ENCODE measurements around the gene APOL2. TPM values are rescaled to one million over a fixed set of nuclear protein-coding genes. Genes with fewer than 3 reads are reported as not detected.
"Not testable (repeated sequence)": the region's sequence is repeated elsewhere in the genome, so short reads cannot be mapped to it uniquely, and the experiment has no call there.

Gene APOL2
- total and polyA plus RNA-seq, 4 donors: 29.5 to 46.3 (median 35.3) TPM

DNA sequence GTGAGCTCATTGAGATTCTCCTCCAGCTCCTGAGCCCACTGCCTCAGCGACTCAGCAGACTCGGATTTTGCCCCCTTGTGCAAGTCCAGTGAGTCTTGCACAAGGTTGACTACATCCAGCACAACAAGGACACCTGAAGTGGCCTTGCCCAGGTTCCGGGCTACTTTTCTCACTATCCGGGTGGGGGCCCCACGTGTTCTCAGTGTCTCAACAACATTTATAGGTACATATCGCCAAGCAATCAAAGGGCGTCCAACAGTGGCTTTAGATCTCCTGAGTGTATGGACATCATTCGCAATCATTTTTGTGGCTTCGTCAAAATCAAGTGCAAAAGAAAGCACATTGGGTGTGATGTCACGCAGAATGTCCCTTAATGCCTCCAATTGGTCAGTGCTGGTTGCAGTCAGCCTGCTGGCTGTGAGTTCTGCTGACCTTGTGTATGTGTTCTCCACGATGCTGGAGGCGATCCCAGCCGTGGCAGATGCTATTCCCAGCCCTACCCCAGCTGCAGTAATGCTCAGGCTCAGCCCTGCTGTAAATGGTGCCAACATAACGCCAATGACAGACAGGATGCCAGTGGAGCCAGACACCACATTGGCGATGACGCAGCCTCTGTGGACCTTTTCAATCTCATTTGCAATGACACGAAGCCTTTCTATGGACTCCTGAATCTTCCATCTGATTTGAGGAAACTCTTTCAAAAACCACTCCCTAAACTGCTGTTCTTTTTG is 48.1 kb downstream of the APOL2 start:
- H3K4me1 ChIP-seq (ENCODE audit: control insufficient read depth in 5 of 5, insufficient read depth in 5 of 5, low read length in 5 of 5): peaks cover 0 to 5% (median 0%) of the 10 kb centered on the region in 5 donors
- H3K27ac ChIP-seq (ENCODE audit: low read depth in 1 of 2, low read length in 1 of 2): peak overlapping the region in 1 of 2 donors; percentile 27
- TF ChIP-seq, protein P1, sequence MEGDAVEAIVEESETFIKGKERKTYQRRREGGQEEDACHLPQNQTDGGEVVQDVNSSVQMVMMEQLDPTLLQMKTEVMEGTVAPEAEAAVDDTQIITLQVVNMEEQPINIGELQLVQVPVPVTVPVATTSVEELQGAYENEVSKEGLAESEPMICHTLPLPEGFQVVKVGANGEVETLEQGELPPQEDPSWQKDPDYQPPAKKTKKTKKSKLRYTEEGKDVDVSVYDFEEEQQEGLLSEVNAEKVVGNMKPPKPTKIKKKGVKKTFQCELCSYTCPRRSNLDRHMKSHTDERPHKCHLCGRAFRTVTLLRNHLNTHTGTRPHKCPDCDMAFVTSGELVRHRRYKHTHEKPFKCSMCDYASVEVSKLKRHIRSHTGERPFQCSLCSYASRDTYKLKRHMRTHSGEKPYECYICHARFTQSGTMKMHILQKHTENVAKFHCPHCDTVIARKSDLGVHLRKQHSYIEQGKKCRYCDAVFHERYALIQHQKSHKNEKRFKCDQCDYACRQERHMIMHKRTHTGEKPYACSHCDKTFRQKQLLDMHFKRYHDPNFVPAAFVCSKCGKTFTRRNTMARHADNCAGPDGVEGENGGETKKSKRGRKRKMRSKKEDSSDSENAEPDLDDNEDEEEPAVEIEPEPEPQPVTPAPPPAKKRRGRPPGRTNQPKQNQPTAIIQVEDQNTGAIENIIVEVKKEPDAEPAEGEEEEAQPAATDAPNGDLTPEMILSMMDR (IDR thresholded peaks at IDR 0.05; ENCODE audit: control extremely low read depth, extremely low read depth): no peak
- 76 to 79% methylated on average over 17 of the region's 17 CpGs for WGBS, 2 donors
- H3K36me3 ChIP-seq (ENCODE audit: control insufficient read depth in 4 of 4, insufficient read depth in 4 of 4, low read length in 4 of 4): peaks cover 0 to 1% (median 0%) of the 10 kb centered on the region in 4 donors
- H3K4me3 ChIP-seq: no peak overlapping the region
- H3K9ac ChIP-seq (ENCODE audit: insufficient read depth in 1 of 2, low read length in 2 of 2): no peak overlapping the region
- peak; percentile 16 for ATAC-seq (ENCODE audit: insufficient read depth, low FRiP score)
- H3K9me3 ChIP-seq (ENCODE audit: control insufficient read depth in 4 of 4, insufficient read depth in 3 of 4, low read length in 3 of 4): no peaks in the 10 kb centered on the region
- DNase-seq: peak; percentile 73 to 83 (median 76)
- no peaks in the 10 kb centered on the region for H3K27me3 ChIP-seq (ENCODE audit: control insufficient read depth in 3 of 3, insufficient read depth in 3 of 3, low read length in 2 of 3)

DNA sequence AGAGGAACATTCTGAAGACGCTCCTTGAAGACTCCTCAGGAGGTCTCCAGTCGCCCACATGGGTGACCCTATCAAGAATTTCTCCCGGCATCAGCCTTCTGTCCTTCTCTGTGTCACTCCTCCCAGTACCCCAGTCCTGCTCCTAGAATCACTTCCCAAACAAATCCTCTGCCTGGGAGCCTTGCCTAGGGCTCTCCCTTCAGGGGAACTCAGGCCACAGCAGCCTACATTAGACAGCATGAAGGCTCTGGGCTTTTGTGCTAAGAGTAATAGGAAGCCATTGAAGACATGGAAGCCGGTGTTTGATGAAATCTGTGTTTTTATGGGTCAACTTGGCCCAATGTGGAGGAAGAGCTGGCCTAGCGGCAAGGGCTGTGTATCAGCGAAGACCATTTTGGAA is 51.5 kb downstream of the APOL2 start:
- H3K9me3 ChIP-seq (ENCODE audit: control insufficient read depth in 4 of 4, insufficient read depth in 3 of 4, low read length in 3 of 4); H3K27ac ChIP-seq (ENCODE audit: low read depth in 1 of 2, low read length in 1 of 2); ATAC-seq (ENCODE audit: insufficient read depth, low FRiP score); DNase-seq; H3K4me1 ChIP-seq (ENCODE audit: control insufficient read depth in 5 of 5, insufficient read depth in 5 of 5, low read length in 5 of 5); H3K9ac ChIP-seq (ENCODE audit: insufficient read depth in 1 of 2, low read length in 2 of 2); H3K27me3 ChIP-seq (ENCODE audit: control insufficient read depth in 3 of 3, insufficient read depth in 3 of 3, low read length in 2 of 3); H3K4me3 ChIP-seq; H3K36me3 ChIP-seq (ENCODE audit: control insufficient read depth in 4 of 4, insufficient read depth in 4 of 4, low read length in 4 of 4): not testable (repeated sequence)
- 92 to 98% methylated on average over 3 of the region's 6 CpGs for WGBS, 2 donors

DNA sequence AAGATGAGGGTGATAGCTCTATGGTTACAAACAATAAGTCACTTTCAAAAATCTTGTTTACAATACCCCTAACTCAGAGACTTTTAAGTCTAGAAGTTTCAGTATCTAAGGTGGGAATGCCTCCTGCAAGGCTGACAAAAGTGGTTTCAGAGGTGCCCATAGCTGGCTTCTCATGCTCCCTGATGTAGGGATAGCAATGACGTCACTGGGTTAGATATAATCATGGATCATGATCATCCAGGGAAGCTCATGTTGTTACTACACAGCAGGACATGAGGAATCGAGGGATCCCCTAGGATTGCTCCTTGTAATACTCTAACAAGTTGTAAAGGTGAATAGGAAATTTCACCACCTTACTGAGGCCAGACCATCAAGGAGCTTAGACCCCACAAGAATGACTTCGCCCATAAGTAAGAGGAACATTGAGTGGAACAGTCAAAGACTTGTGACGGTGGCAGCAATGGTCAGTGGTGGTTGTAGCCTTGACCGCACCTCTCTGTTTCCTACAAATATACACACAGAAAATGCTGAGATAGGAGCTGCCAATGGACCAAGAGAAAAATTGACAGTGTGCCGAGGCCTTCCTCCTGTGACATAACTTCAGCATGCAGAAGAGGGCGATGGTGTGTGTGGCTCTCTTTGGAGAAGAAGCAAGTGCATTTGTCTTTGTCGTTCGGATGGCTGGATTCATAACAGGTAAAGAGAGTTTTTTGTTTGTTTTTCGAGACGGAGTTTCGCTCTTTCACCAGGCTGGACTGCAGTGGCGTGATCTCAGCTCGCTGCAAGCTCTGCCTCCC is 53.3 kb downstream of the APOL2 start:
- no peak for DNase-seq
- WGBS, 2 donors: 87 to 89% methylated on average over 14 of the region's 14 CpGs
- Histone ChIP-seq H3K9ac (ENCODE audit: insufficient read depth in 1 of 2, low read length in 2 of 2) (no peak overlapping the region), H3K4me1 (ENCODE audit: control insufficient read depth in 5 of 5, insufficient read depth in 5 of 5, low read length in 5 of 5) (no peaks in the 10 kb centered on the region), H3K27ac (ENCODE audit: low read depth in 1 of 2, low read length in 1 of 2) (no peak overlapping the region), H3K27me3 (ENCODE audit: control insufficient read depth in 3 of 3, insufficient read depth in 3 of 3, low read length in 2 of 3) (no peaks in the 10 kb centered on the region), H3K9me3 (ENCODE audit: control insufficient read depth in 4 of 4, insufficient read depth in 3 of 4, low read length in 3 of 4) (no peaks in the 10 kb centered on the region), H3K36me3 (ENCODE audit: control insufficient read depth in 4 of 4, insufficient read depth in 4 of 4, low read length in 4 of 4) (no peaks in the 10 kb centered on the region), H3K4me3 (no peak overlapping the region)
- TF ChIP-seq, protein P1 (IDR thresholded peaks at IDR 0.05; ENCODE audit: control extremely low read depth, extremely low read depth): no peak
- no peak for ATAC-seq (ENCODE audit: insufficient read depth, low FRiP score)

DNA sequence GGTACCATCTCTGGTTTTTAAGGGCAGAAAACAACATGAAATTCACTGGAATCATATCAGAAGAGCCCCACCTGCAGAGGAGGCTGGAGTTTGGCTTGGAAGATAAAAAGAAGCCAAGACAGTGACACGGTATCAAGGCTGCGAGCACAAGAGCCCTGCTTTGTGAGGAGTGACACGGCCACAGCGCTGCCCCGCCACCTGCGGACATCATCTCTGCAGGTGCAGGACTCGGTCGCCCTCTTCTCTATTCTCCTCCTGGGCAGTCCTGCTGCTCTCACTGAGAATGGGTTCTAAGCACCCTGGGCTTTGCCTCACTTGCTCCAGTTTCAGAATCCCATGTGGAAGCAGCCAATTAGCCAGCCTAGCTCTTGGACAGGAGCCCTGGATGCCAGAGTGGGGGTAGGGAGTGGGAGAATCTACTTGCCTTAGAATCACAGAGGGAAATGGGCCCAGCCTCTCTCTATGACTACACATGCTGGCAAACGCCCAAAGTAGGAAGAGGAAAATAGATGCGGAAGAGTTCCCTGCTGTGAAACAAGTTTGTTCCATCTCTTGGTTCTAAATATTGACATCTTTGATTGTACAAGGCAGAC is 54.8 kb downstream of the APOL2 start:
- WGBS, 2 donors: 79 to 83% methylated on average over 10 of the region's 10 CpGs
- Histone ChIP-seq H3K4me1 (ENCODE audit: control insufficient read depth in 5 of 5, insufficient read depth in 5 of 5, low read length in 5 of 5) (peaks cover 0 to 2% (median 0%) of the 10 kb centered on the region in 5 donors), H3K9me3 (ENCODE audit: control insufficient read depth in 4 of 4, insufficient read depth in 3 of 4, low read length in 3 of 4) (no peaks in the 10 kb centered on the region), H3K9ac (ENCODE audit: insufficient read depth in 1 of 2, low read length in 2 of 2) (no peak overlapping the region), H3K36me3 (ENCODE audit: control insufficient read depth in 4 of 4, insufficient read depth in 4 of 4, low read length in 4 of 4) (no peaks in the 10 kb centered on the region), H3K4me3 (no peak overlapping the region), H3K27me3 (ENCODE audit: control insufficient read depth in 3 of 3, insufficient read depth in 3 of 3, low read length in 2 of 3) (no peaks in the 10 kb centered on the region), H3K27ac (ENCODE audit: low read depth in 1 of 2, low read length in 1 of 2) (no peak overlapping the region)
- TF ChIP-seq, protein P1 (IDR thresholded peaks at IDR 0.05; ENCODE audit: control extremely low read depth, extremely low read depth): no peak
- ATAC-seq (ENCODE audit: insufficient read depth, low FRiP score) (no peak), DNase-seq (peak in 1 of 3 donors; percentile 46)
